OCI-LY3 (cell line): ENCODE measurements around the gene ABCB7.

ENCODE experiments used
- H2AFZ ChIP-seq: fragments of 200-600, 300-600 bp; shearing (Covaris generic); 2 replicates; pipeline ENCODE4 v1.6.0; 2014; ENCODE audit warnings: antibody characterized with exemption, low read depth, low read length
- H3K27ac ChIP-seq: fragments of 200-600, 300-600 bp; sonication (generic); 2 replicates; pipeline ENCODE4 v1.5.1; 2014; ENCODE audit warnings: mild to moderate bottlenecking, low read length, moderate library complexity, mixed read lengths
- H3K27me3 ChIP-seq: fragments of 200-600, 300-600 bp; sonication (generic); 2 replicates; pipeline ENCODE4 v1.6.1; 2014; ENCODE audit warnings: low read depth, low read length, mixed read lengths
- H3K36me3 ChIP-seq: fragments of 200-600, 300-600 bp; sonication (generic); replicated peaks from 2 replicates; pipeline ENCODE3; 2014; ENCODE audit warnings: low read depth, low read length, mixed read lengths
- H3K4me1 ChIP-seq: fragments of 300-600, 200-600 bp; sonication (generic); 2 replicates; pipeline ENCODE4 v1.6.1; 2014; ENCODE audit warnings: low read length, mixed read lengths
- H3K4me2 ChIP-seq: fragments of 200-600, 300-600 bp; sonication (generic); 2 replicates; pipeline ENCODE4 v1.6.1; 2014; ENCODE audit warnings: low read length, mixed read lengths
- H3K4me3 ChIP-seq: fragments of 300-600, 200-600 bp; sonication (generic); 2 replicates; pipeline ENCODE4 v1.5.1; 2014; ENCODE audit warnings: antibody characterized with exemption, mild to moderate bottlenecking, low read length, moderate library complexity
- H3K79me2 ChIP-seq: fragments of 300-600, 200-600 bp; shearing (Covaris generic); 2 replicates; pipeline ENCODE4 v1.6.1; 2014; ENCODE audit warnings: mild to moderate bottlenecking, low read length, mixed read lengths
- H3K9ac ChIP-seq: fragments of 300-600, 200-600 bp; shearing (Covaris generic); 2 replicates; pipeline ENCODE4 v1.6.0; 2014; ENCODE audit warnings: mild to moderate bottlenecking, low read length, moderate library complexity
- H3K9me3 ChIP-seq: fragments of 200-600, 300-600 bp; shearing (Covaris generic); 2 replicates; pipeline ENCODE4 v1.6.1; 2014; ENCODE audit warnings: low read length, mixed read lengths; ENCODE audit not compliant: insufficient read depth
- H4K20me1 ChIP-seq: fragments of 200-600, 300-600 bp; sonication (generic); 2 replicates; pipeline ENCODE4 v1.6.1; 2016; ENCODE audit warnings: low read length, mixed read lengths; ENCODE audit not compliant: insufficient read depth
- CTCF ChIP-seq: fragments of 200-600, 300-600 bp; sonication (generic); IDR thresholded peaks from 2 replicates; pipeline ENCODE4 v1.5.1; 2014; ENCODE audit warnings: antibody characterized with exemption, low read length, low read depth
- EZH2phosphoT487 ChIP-seq: fragments of 200-600 bp; shearing (Covaris generic); IDR thresholded peaks from 2 replicates; pipeline ENCODE4 v1.6.1; 2018; ENCODE audit warnings: antibody characterized with exemption, mixed run types, low read depth

ABCB7 gene

GRCh38 chrX:75038925-75039324 lies 117.2 kb downstream of the ABCB7 start:
- H2AFZ ChIP-seq, result no peak overlapping the region
- no peaks in the 10 kb centered on the region for H3K36me3 ChIP-seq
- H3K9ac ChIP-seq, result no peak overlapping the region
- H3K79me2 ChIP-seq, result no peaks in the 10 kb centered on the region
- TF ChIP-seq CTCF (peak; percentile 22), EZH2phosphoT487 (no peak)
- no peaks in the 10 kb centered on the region for H4K20me1 ChIP-seq
- H3K9me3 ChIP-seq, result no peaks in the 10 kb centered on the region
- H3K4me2 ChIP-seq, result no peak overlapping the region
- no peak overlapping the region for H3K4me3 ChIP-seq
- H3K27ac ChIP-seq, result no peak overlapping the region
- H3K4me1 ChIP-seq, result no peaks in the 10 kb centered on the region
- no peaks in the 10 kb centered on the region for H3K27me3 ChIP-seq
